ENCODE results near the gene ABHD1.
"Not testable (repeated sequence)": the region's sequence is repeated elsewhere in the genome, so short reads cannot be mapped to it uniquely, and the experiment has no call there.

ABHD1 gene

DNA sequence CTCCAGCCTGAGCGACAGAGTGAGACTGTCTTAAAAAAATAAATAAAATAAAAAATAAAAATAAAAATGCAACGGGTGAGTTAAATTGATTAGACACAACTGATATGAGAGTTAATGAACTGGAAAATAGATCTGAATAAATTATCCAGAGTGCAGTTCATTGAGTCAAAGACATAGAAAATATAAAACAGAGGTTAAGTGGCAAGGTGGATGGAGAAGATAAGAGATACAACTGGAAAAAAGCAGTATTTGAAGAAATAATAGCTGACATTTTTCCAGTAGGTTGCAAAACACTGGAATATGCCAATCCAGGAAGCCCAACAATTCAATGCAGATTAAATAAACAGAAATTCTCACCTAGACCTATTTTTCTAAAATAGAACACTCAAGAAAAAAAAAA, 15.4 kb upstream of the ABHD1 start:
- Mint-ChIP-seq H3K9me3 (no peaks in the 10 kb centered on the region), H3K27me3 (peaks cover 33% of the 10 kb centered on the region), H3K4me1 (no peaks in the 10 kb centered on the region), H3K36me3 (ENCODE audit: insufficient read depth) (no peaks in the 10 kb centered on the region), H3K4me3 (no peak overlapping the region), H3K27ac (ENCODE audit: low read depth) (no peak overlapping the region)
- no peak for ATAC-seq (replicated peaks; ENCODE audit: extremely low read depth, poor library complexity, severe bottlenecking)
- DNase-seq (ENCODE audit: low spot score in 2 of 2) = no peak

DNA sequence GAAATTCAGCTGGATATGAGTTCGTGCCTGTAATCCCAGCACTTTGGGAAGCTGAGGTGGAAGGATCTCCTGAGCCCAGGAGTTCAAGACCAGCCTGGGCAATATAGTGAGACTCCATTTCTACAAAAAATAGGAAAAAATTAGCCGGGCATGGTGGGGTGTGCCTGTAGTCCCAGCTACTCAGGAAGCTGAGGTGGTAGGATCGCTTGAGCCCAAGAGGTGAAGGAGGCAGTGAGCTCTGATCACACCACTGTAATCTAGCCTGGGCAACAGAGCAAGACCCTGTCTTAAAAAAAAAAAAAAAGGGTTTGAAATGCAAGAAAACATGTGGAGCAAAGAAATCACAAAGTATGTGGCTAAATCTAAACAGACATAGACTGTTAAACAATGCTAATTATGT, 14.5 kb upstream of the ABHD1 start:
- DNase-seq (ENCODE audit: low spot score in 2 of 2) (no peak), ATAC-seq (replicated peaks; ENCODE audit: extremely low read depth, poor library complexity, severe bottlenecking) (no peak)
- no peaks in the 10 kb centered on the region for H3K9me3 Mint-ChIP-seq
- no peaks in the 10 kb centered on the region for H3K36me3 Mint-ChIP-seq (ENCODE audit: insufficient read depth)
- H3K4me3 Mint-ChIP-seq = no peak overlapping the region
- H3K27me3 Mint-ChIP-seq = peaks cover 31% of the 10 kb centered on the region
- no peak overlapping the region for H3K27ac Mint-ChIP-seq (ENCODE audit: low read depth)
- no peaks in the 10 kb centered on the region for H3K4me1 Mint-ChIP-seq

DNA sequence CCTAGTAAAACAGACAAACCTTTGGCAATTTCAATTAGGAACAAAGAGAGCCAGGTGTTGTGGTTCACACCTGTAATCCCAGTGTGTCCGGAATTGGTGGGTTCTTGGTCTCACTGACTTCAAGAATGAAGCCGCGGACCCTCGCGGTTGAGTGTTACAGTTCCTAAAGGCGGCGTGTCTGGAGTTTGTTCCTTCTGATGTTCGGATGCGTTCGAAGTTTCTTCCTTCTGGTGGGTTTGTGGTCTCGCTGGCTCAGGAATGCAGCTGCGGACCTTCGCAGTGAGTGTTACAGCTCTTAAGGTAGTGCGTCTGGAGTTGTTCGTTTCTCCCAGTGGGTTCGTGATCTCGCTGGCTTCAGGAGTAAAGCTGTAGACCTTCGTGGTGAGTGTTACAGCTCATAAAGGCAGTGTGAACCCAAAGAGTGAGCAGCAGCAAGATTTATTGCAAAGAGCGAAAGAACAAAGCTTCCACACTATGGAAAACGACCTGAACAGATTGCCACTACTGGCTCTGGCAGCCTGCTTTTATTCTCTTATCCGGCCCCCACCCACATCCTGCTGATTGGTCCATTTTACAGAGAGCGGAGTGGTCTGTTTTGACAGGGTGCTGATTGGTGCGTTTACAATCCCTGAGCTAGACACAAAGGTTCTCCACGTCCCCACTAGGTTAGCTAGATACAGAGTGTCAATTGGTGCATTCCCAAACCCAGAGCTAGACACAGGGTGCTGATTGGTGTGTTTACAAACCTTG, 12.8 kb upstream of the ABHD1 start:
- not testable (repeated sequence) for H3K4me3 Mint-ChIP-seq; H3K36me3 Mint-ChIP-seq (ENCODE audit: insufficient read depth)

DNA sequence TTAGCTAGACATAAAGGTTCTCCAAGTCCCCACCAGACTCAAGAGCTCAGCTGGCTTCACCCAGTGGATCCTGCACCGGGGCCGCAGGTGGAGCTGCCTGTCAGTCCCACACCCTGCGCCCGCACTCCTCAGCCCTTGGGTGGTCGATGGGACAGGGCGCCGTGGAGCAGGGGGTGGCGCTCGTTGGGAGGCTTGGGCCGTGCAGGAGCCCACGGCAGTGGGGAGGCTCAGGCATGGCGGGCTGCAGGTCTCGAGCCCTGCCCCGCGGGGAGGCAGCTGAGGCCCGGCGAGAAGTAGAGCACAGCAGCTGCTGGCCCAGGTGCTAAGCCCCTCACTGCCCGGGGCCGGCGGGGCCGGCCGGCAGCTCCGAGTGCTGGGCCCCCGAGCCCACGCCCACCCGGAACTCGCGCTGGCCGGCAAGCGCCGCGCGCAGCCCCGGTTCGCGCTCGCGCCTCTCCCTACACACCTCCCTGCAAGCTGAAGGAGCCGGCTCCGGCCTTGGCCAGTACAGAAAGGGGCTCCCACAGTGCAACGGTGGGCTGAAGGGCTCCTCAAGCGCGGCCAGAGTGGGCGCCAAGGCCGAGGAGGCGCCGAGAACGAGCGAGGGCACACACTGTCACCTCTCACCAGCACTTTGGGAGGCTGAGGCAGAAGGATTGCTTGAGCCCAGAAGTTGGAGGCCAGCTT, 12.1 kb upstream of the ABHD1 start:
- H3K4me3 Mint-ChIP-seq; H3K36me3 Mint-ChIP-seq (ENCODE audit: insufficient read depth); H3K9me3 Mint-ChIP-seq; ATAC-seq (replicated peaks; ENCODE audit: extremely low read depth, poor library complexity, severe bottlenecking); H3K4me1 Mint-ChIP-seq; DNase-seq (ENCODE audit: low spot score in 2 of 2); H3K27ac Mint-ChIP-seq (ENCODE audit: low read depth): not testable (repeated sequence)
- H3K27me3 Mint-ChIP-seq = peaks cover 20% of the 10 kb centered on the region

More for the DNA sequence above, 12.8 kb upstream of the ABHD1 start:
- H3K27me3 Mint-ChIP-seq = peaks cover 24% of the 10 kb centered on the region
- ATAC-seq (replicated peaks; ENCODE audit: extremely low read depth, poor library complexity, severe bottlenecking); H3K4me1 Mint-ChIP-seq; H3K9me3 Mint-ChIP-seq; DNase-seq (ENCODE audit: low spot score in 2 of 2); H3K27ac Mint-ChIP-seq (ENCODE audit: low read depth): not testable (repeated sequence)

DNA sequence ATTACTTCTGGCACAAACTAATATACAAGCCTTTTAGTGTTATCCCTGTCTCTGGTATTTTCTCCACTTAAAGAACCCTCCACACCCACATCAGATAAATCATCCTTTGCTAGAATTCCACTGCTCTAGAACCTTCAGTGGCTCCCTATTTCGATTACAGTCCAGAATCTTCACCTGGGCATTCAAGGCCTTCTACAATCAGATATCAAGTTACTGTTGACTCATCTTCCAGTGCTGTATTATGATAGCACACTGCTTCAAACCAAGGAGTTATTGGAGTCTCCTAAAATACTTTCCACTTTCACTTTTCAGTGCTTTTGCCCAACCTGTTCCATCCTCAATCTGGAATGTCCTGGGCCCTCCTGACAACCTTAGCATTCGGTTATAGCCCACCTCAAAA, 8.1 kb upstream of the ABHD1 start:
- Mint-ChIP-seq H3K36me3 (ENCODE audit: insufficient read depth) (peaks cover 5% of the 10 kb centered on the region), H3K27me3 (peaks cover 50% of the 10 kb centered on the region), H3K9me3 (no peaks in the 10 kb centered on the region), H3K4me1 (no peaks in the 10 kb centered on the region), H3K27ac (ENCODE audit: low read depth) (no peak overlapping the region), H3K4me3 (no peak overlapping the region)
- ATAC-seq (replicated peaks; ENCODE audit: extremely low read depth, poor library complexity, severe bottlenecking) = no peak
- no peak for DNase-seq (ENCODE audit: low spot score in 2 of 2)

DNA sequence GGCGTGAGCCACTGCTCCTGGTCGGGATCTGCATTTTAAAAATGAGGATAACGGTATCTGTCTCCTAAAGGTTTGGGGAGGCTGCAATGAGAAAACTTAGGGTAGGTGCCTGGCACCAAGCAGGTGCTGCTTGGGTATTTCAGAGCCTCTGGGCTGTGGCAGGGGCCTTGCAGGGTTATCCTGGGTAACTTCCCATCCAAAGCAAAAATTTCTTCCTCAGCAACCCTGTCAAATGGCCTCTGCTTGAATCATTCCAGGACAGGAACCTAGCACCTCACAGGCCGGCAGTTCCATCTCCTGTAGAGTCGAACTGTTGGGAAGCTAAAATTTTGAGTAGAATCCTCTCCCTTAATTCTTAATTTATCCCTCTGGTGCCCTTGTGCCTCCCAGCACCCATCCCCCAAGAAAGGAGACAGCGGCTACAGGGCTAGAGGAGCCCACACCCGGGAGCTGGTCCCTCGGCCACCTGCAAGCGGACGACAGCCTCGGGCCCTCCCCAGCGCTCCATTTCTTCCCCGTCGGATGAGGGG, 5.6 kb upstream of the ABHD1 start:
- H3K27ac Mint-ChIP-seq (ENCODE audit: low read depth) = no peak overlapping the region
- peaks cover 8% of the 10 kb centered on the region for H3K36me3 Mint-ChIP-seq (ENCODE audit: insufficient read depth)
- peaks cover 50% of the 10 kb centered on the region for H3K27me3 Mint-ChIP-seq
- H3K4me1 Mint-ChIP-seq = peaks cover 8% of the 10 kb centered on the region
- ATAC-seq (replicated peaks; ENCODE audit: extremely low read depth, poor library complexity, severe bottlenecking) (no peak), DNase-seq (ENCODE audit: low spot score in 2 of 2) (no peak)
- no peak overlapping the region for H3K4me3 Mint-ChIP-seq
- H3K9me3 Mint-ChIP-seq = no peaks in the 10 kb centered on the region

DNA sequence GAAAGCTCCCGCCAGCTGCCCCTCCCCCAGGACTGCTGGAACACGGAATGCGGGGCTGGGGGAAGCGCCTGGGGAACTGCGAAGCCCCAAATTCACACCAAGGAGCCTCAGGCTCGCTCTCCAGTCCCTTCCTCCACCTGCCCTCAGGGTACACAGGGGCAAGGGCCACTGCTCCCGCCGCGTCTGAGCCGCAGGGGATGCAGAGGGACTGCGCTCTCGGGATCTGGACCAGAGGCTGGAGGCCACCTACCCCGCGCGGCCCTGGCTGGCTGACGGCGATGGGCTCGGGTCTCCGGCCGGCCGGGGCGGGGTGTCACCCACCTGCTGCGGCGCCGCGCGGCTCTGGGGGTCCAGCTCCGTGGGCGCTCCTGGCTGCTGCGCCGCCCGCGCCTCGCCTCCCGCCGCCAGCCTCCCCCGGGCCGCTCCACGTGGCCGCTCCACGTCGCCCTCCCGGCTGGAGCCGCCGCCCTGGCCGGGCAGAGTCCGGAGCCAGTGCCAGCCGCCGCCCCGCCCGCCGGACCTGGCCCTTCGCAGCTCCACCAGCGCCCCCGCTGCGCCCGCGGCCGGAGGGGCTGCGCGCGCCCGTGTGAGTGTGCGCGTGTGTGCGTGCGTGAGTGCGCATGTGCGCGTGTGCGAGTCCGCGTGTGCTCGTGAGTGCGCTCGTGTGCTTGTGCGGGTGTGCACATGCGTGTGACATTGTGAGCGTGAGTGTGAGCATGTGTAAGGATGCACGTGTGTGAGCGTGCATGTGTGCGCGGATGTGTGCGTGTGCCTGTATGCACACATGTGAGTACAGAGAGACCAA, 4.9 kb upstream of the ABHD1 start, which contains the start of gene CGREF1:
Gene CGREF1, minus strand, starts transcription at position 604 of the 805 bp plus-strand sequence. CDS start 14,762 bp downstream, outside the sequence.
- Mint-ChIP-seq H3K4me3 (peak within 1 kb of the TSS; percentile 58), H3K27me3 (peaks cover 50% of the 10 kb centered on the region), H3K4me1 (peaks cover 12% of the 10 kb centered on the region), H3K36me3 (ENCODE audit: insufficient read depth) (peaks cover 8% of the 10 kb centered on the region), H3K9me3 (no peaks in the 10 kb centered on the region), H3K27ac (ENCODE audit: low read depth) (no peak within 1 kb of the TSS)
- ATAC-seq (replicated peaks; ENCODE audit: extremely low read depth, poor library complexity, severe bottlenecking) (no peak), DNase-seq (ENCODE audit: low spot score in 2 of 2) (no peak)

DNA sequence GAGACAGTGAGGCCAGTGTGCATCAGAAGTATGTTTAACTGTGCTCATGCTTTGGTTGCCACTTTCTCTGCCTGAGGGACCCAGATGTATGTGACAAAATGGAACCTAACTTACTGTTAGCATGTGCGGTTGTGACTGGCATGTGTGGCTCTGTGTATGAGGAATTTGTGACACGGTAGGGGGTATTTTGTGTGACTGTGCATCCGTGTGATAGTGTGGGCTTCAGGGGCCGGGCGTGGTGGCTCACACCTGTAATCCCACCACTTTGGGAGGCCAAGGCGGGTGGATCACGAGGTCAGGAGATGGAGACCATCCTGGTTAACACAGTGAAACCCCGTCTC, 4.3 kb upstream of the ABHD1 start:
- Mint-ChIP-seq H3K4me1 (peaks cover 12% of the 10 kb centered on the region), H3K4me3 (peak overlapping the region; percentile 58), H3K27me3 (peaks cover 50% of the 10 kb centered on the region)
- not testable (repeated sequence) for H3K36me3 Mint-ChIP-seq (ENCODE audit: insufficient read depth); DNase-seq (ENCODE audit: low spot score in 2 of 2); H3K9me3 Mint-ChIP-seq; ATAC-seq (replicated peaks; ENCODE audit: extremely low read depth, poor library complexity, severe bottlenecking); H3K27ac Mint-ChIP-seq (ENCODE audit: low read depth)

DNA sequence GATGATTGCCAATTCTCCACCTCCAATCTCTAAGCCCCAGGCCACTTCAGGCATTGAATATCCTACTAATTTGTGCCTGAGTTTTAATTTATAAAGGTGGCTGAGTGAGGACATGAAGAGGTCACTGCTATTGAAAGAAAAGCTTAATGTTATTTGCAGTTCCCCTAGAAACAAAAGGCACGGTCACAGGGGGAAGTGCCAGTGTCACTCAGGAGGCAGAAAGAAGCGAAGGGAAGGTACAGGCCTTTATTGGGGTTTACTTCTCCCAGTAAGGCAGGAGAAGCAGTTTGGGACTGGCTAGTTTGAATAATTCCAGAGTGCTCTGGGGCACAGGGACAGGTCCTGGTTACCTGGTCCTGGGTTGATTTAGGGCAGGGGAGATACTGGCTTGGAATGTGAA, 1.7 kb upstream of the ABHD1 start:
- H3K27me3 Mint-ChIP-seq = peaks cover 32% of the 10 kb centered on the region
- no peaks in the 10 kb centered on the region for H3K9me3 Mint-ChIP-seq
- H3K4me1 Mint-ChIP-seq = peaks cover 12% of the 10 kb centered on the region
- H3K36me3 Mint-ChIP-seq (ENCODE audit: insufficient read depth) = peaks cover 8% of the 10 kb centered on the region
- DNase-seq (ENCODE audit: low spot score in 2 of 2) (no peak), ATAC-seq (replicated peaks; ENCODE audit: extremely low read depth, poor library complexity, severe bottlenecking) (no peak)
- H3K27ac Mint-ChIP-seq (ENCODE audit: low read depth) = no peak overlapping the region
- no peak overlapping the region for H3K4me3 Mint-ChIP-seq

DNA sequence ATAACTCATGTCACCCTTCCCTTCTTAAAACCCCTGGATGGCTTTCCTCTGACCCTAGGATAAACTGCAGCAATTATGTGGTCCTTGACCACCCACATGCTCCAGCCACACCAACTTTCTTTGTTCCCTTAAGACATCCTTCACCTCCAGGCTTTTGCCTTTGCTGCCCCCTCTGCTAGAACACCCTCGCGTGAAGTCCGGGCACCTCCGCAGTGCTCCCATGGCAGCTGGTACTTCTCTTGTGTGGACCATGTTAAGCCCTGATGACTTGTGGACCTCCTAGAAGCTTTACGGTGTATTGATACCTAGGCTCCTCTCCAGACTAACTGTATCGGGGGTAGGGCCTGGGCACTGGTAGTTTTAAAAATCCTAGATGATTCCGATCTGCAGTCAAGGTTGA, 824 bp upstream of the ABHD1 start:
- peak overlapping the region; percentile 95 for H3K4me3 Mint-ChIP-seq
- peaks cover 12% of the 10 kb centered on the region for H3K4me1 Mint-ChIP-seq
- DNase-seq (ENCODE audit: low spot score in 2 of 2) = no peak
- no peaks in the 10 kb centered on the region for H3K9me3 Mint-ChIP-seq
- H3K36me3 Mint-ChIP-seq (ENCODE audit: insufficient read depth) = peaks cover 6% of the 10 kb centered on the region
- peak overlapping the region; percentile 77 for H3K27ac Mint-ChIP-seq (ENCODE audit: low read depth)
- ATAC-seq (replicated peaks; ENCODE audit: extremely low read depth, poor library complexity, severe bottlenecking) = no peak
- peaks cover 23% of the 10 kb centered on the region for H3K27me3 Mint-ChIP-seq

DNA sequence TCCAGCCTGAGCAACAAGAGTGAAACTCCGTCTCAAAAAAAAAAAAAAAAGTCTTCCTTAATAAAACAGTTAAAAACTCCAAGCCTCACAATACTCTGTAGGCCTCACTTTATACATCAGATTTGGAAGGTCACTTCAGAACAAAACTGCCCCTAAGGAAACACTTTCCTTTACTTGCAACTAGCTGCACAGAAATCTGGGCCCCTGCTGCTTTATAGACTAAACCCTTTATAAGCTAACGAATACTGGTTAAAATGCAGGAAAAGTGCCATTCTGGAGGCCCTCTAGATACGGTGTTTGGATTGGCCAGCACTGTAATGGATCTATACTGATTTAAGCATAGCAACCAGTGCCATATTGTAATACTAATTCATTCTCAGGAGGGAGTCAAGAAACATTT, 1.5 kb downstream of the ABHD1 start:
- DNase-seq (ENCODE audit: low spot score in 2 of 2) = no peak
- Mint-ChIP-seq H3K27ac (ENCODE audit: low read depth) (no peak overlapping the region), H3K27me3 (peaks cover 4% of the 10 kb centered on the region), H3K9me3 (no peaks in the 10 kb centered on the region), H3K36me3 (ENCODE audit: insufficient read depth) (peaks cover 5% of the 10 kb centered on the region), H3K4me1 (peaks cover 12% of the 10 kb centered on the region), H3K4me3 (peak overlapping the region; percentile 9)
- no peak for ATAC-seq (replicated peaks; ENCODE audit: extremely low read depth, poor library complexity, severe bottlenecking)

DNA sequence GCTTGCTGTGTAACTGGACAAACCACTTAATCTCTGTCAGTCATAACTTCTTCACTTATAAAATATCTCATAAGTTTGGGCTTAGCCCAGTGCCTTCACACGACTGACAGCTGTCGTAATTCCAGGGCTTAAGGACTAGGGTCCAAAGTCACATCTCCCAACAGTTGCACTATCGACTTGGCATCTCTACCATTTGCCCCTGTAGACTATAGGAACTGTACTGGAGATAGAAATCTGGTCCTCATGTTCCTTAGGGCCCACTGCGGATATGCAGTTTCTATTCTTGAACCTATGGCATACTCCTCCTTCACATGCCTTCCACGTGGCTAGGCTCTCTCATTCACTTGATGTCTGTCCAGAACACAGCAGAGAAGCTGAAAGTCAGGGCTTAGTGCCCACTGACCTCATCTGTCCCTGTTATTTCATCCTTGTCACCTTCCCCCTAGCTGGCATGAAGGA, 2.7 kb downstream of the ABHD1 start:
- H3K4me3 Mint-ChIP-seq = no peak overlapping the region
- DNase-seq (ENCODE audit: low spot score in 2 of 2) (no peak), ATAC-seq (replicated peaks; ENCODE audit: extremely low read depth, poor library complexity, severe bottlenecking) (no peak)
- H3K27me3 Mint-ChIP-seq = no peaks in the 10 kb centered on the region
- H3K27ac Mint-ChIP-seq (ENCODE audit: low read depth) = no peak overlapping the region
- no peaks in the 10 kb centered on the region for H3K9me3 Mint-ChIP-seq
- H3K36me3 Mint-ChIP-seq (ENCODE audit: insufficient read depth) = peaks cover 10% of the 10 kb centered on the region
- peaks cover 18% of the 10 kb centered on the region for H3K4me1 Mint-ChIP-seq
